ENCODE measurements around the gene DPF1.

The DPF1 gene

GRCh38 chr19:38190061-38190460, 34.0 kb downstream of the DPF1 start:
- no peak overlapping the region for H3K4me3 ChIP-seq (ENCODE audit: low read depth, low read length)
- no peak for TF ChIP-seq CTCF (IDR thresholded peaks at IDR 0.05; ENCODE audit: low read depth, low read length)
- H3K9me3 ChIP-seq (ENCODE audit: severe bottlenecking) = no peaks in the 10 kb centered on the region
- H3K27ac ChIP-seq = no peak overlapping the region
- DNase-seq = no peak
- H3K36me3 ChIP-seq = peaks cover 8% of the 10 kb centered on the region
- no peaks in the 10 kb centered on the region for H3K27me3 ChIP-seq (ENCODE audit: insufficient read depth, low read depth, severe bottlenecking)

- no peak overlapping the region for H3K27ac ChIP-seq
- H3K9me3 ChIP-seq (ENCODE audit: severe bottlenecking) = no peaks in the 10 kb centered on the region
- TF ChIP-seq CTCF (IDR thresholded peaks at IDR 0.05; ENCODE audit: low read depth, low read length) = no peak
- H3K4me3 ChIP-seq (ENCODE audit: low read depth, low read length) = no peak overlapping the region
- peaks cover 13% of the 10 kb centered on the region for H3K36me3 ChIP-seq
- no peaks in the 10 kb centered on the region for H3K27me3 ChIP-seq (ENCODE audit: insufficient read depth, low read depth, severe bottlenecking)
- DNase-seq = no peak
Observed at GRCh38 chr19:38185562-38185961, 38.5 kb downstream of the DPF1 start.

GRCh38 chr19:38184815-38185214, 39.2 kb downstream of the DPF1 start:
- no peak for TF ChIP-seq CTCF (IDR thresholded peaks at IDR 0.05; ENCODE audit: low read depth, low read length)
- H3K36me3 ChIP-seq = peaks cover 13% of the 10 kb centered on the region
- no peak for DNase-seq
- H3K27ac ChIP-seq = no peak overlapping the region
- H3K9me3 ChIP-seq (ENCODE audit: severe bottlenecking) = peaks cover 5% of the 10 kb centered on the region
- no peak overlapping the region for H3K4me3 ChIP-seq (ENCODE audit: low read depth, low read length)
- no peaks in the 10 kb centered on the region for H3K27me3 ChIP-seq (ENCODE audit: insufficient read depth, low read depth, severe bottlenecking)

GRCh38 chr19:38183251-38183897, 40.6 kb downstream of the DPF1 start:
- Histone ChIP-seq H3K4me3 (ENCODE audit: low read depth, low read length) (no peak overlapping the region), H3K27me3 (ENCODE audit: insufficient read depth, low read depth, severe bottlenecking) (no peaks in the 10 kb centered on the region), H3K9me3 (ENCODE audit: severe bottlenecking) (peaks cover 6% of the 10 kb centered on the region), H3K27ac (no peak overlapping the region), H3K36me3 (peaks cover 15% of the 10 kb centered on the region)
- peak; percentile 39 for DNase-seq
- no peak for TF ChIP-seq CTCF (IDR thresholded peaks at IDR 0.05; ENCODE audit: low read depth, low read length)

GRCh38 chr19:38182536-38183210, 41.3 kb downstream of the DPF1 start:
- no peak for TF ChIP-seq CTCF (IDR thresholded peaks at IDR 0.05; ENCODE audit: low read depth, low read length)
- Histone ChIP-seq H3K9me3 (ENCODE audit: severe bottlenecking) (peaks cover 6% of the 10 kb centered on the region), H3K36me3 (peaks cover 13% of the 10 kb centered on the region), H3K27me3 (ENCODE audit: insufficient read depth, low read depth, severe bottlenecking) (no peaks in the 10 kb centered on the region), H3K27ac (no peak overlapping the region), H3K4me3 (ENCODE audit: low read depth, low read length) (no peak overlapping the region)
- DNase-seq = no peak

All from WERI-Rb-1 (cell line).